IMR-90 (cell line): ENCODE results near the gene SSR2. TPM values are rescaled to one million over a fixed set of nuclear protein-coding genes. Genes with fewer than 3 reads are reported as not detected.

Source experiments
- ATAC-seq: fragments of 200-7000 bp; cut with Tn5 transposase; 2 replicates; pipeline ENCODE4 v1.9.1; 2020; ENCODE audit warnings: low read depth, mild to moderate bottlenecking, moderate library complexity
- BruUV-seq: library from RNA; stranded (reverse); fragments of 400-500 nt; replicated peaks from 2 replicates; lab custom pipeline; 2021; lab: Mats Ljungman, UMichigan
- CTCF ChIA-PET: fragments of 300-600 bp; formaldehyde crosslinking; extraction: SDS; loops from one replicate; lab custom pipeline; 2021; ENCODE audit warnings: antibody characterized with exemption; lab: Yijun Ruan, JAX
- POLR2A ChIA-PET: fragments of 300-600 bp; sonication (Branson Sonifier 250); formaldehyde crosslinking; loops from one replicate; lab custom pipeline; 2022; ENCODE audit warnings: antibody characterized with exemption; ENCODE audit not compliant: unreplicated experiment; lab: Charles Lee
- DNase-seq: peaks from one replicate; pipeline ENCODE4 v3.0.0; 2013
- H2AFZ ChIP-seq: replicated peaks from 2 replicates; pipeline ENCODE3; 2013; ENCODE audit warnings: low read length, mild to moderate bottlenecking; ENCODE audit not compliant: poor library complexity
- H2AK5ac ChIP-seq: 2 replicates; pipeline ENCODE4 v1.6.1; 2013; ENCODE audit warnings: low read depth, low read length, inconsistent platforms
- H2AK9ac ChIP-seq: replicated peaks from 2 replicates; pipeline ENCODE3; 2013; ENCODE audit warnings: mild to moderate bottlenecking, low read depth, low read length, moderate library complexity; ENCODE audit not compliant: poor library complexity
- H2BK120ac ChIP-seq: 2 replicates; pipeline ENCODE4 v1.6.1; 2013; ENCODE audit warnings: low read depth, low read length, inconsistent platforms
- H2BK15ac ChIP-seq: 3 replicates; pipeline ENCODE4 v1.6.1; 2013; ENCODE audit warnings: low read depth, low read length, inconsistent platforms
- H2BK20ac ChIP-seq: 2 replicates; pipeline ENCODE4 v1.6.1; 2013; ENCODE audit warnings: low read depth, mild to moderate bottlenecking, inconsistent platforms, low read length, moderate library complexity
- H2BK5ac ChIP-seq: 2 replicates; pipeline ENCODE4 v1.6.1; 2013; ENCODE audit warnings: mild to moderate bottlenecking, low read depth, low read length, inconsistent platforms; ENCODE audit not compliant: poor library complexity, severe bottlenecking
- H3K14ac ChIP-seq: replicated peaks from 2 replicates; pipeline ENCODE4 v1.6.1; 2013; ENCODE audit warnings: low read depth, low read length, inconsistent platforms
- H3K18ac ChIP-seq: 2 replicates; pipeline ENCODE4 v1.6.1; 2013; ENCODE audit warnings: low read depth, low read length, control low read depth
- H3K23ac ChIP-seq: 2 replicates; pipeline ENCODE4 v1.6.1; 2013; ENCODE audit warnings: low read depth, low read length, inconsistent platforms
- H3K27ac ChIP-seq: 2 replicates; pipeline ENCODE4 v1.5.1; 2013; ENCODE audit warnings: mild to moderate bottlenecking, control low read depth, low read length; ENCODE audit not compliant: insufficient read depth
- H3K27me3 ChIP-seq: 2 replicates; pipeline ENCODE4 v1.6.1; 2013; ENCODE audit warnings: low read length; ENCODE audit not compliant: control insufficient read depth, insufficient read depth
- H3K36me3 ChIP-seq: 2 replicates; pipeline ENCODE4 v1.6.1; 2013; ENCODE audit warnings: low read length, mixed read lengths; ENCODE audit not compliant: control insufficient read depth, insufficient read depth
- H3K4ac ChIP-seq: 2 replicates; pipeline ENCODE4 v1.6.1; 2013; ENCODE audit warnings: low read depth, low read length, inconsistent platforms
- H3K4me1 ChIP-seq: 2 replicates; pipeline ENCODE4 v1.6.1; 2013; ENCODE audit warnings: low read length, mixed read lengths; ENCODE audit not compliant: control insufficient read depth, insufficient read depth
- H3K4me2 ChIP-seq: 2 replicates; pipeline ENCODE4 v1.6.1; 2013; ENCODE audit warnings: low read depth, mild to moderate bottlenecking, control low read depth, low read length, moderate library complexity
- H3K4me3 ChIP-seq: 2 replicates; pipeline ENCODE4 v1.5.1; 2013; ENCODE audit warnings: low read depth, mild to moderate bottlenecking, control low read depth, low read length, moderate library complexity; ENCODE audit not compliant: insufficient read depth
- H3K56ac ChIP-seq: 2 replicates; pipeline ENCODE4 v1.6.1; 2013; ENCODE audit warnings: low read length, inconsistent platforms; ENCODE audit not compliant: insufficient read depth; ENCODE audit errors: extremely low read depth
- H3K79me1 ChIP-seq, 2 experiments: 2 replicates each; pipeline ENCODE4 v1.6.1; 2013; ENCODE audit warnings: low read length in 2 of 2, inconsistent platforms in 1 of 2, low read depth in 1 of 2
- H3K9ac ChIP-seq: 2 replicates; pipeline ENCODE4 v1.6.1; 2013; ENCODE audit warnings: low read depth, low read length, control low read depth
- H3K9me1 ChIP-seq: 2 replicates; pipeline ENCODE4 v1.6.1; 2013; ENCODE audit warnings: low read length, inconsistent platforms; ENCODE audit not compliant: insufficient read depth
- H3K9me3 ChIP-seq: 2 replicates; pipeline ENCODE4 v1.6.1; 2013; ENCODE audit warnings: low read length; ENCODE audit not compliant: control insufficient read depth, insufficient read depth
- H4K20me1 ChIP-seq: 2 replicates; pipeline ENCODE4 v1.6.1; 2013; ENCODE audit warnings: low read length, inconsistent platforms; ENCODE audit not compliant: insufficient read depth
- H4K5ac ChIP-seq: 2 replicates; pipeline ENCODE4 v1.6.1; 2013; ENCODE audit warnings: mild to moderate bottlenecking, low read depth, low read length, control low read depth
- H4K8ac ChIP-seq, 2 experiments: 2 replicates each; pipeline ENCODE4 v1.6.1; 2013; ENCODE audit warnings: low read depth in 2 of 2, low read length in 2 of 2, control low read depth in 1 of 2, inconsistent platforms in 1 of 2
- H4K91ac ChIP-seq: 2 replicates; pipeline ENCODE4 v1.6.1; 2013; ENCODE audit warnings: low read depth, low read length, inconsistent platforms; ENCODE audit not compliant: insufficient read depth
- BHLHE40 ChIP-seq: fragments of 150-350 bp; IDR thresholded peaks from 2 replicates; pipeline ENCODE4 v1.6.1; 2016; ENCODE audit warnings: mild to moderate bottlenecking, low read depth, low read length
- CEBPB ChIP-seq: IDR thresholded peaks from 2 replicates; pipeline ENCODE4 v1.6.1; 2012; ENCODE audit warnings: low read depth, low read length, improper control_type of control experiment
- CHD1 ChIP-seq: IDR thresholded peaks from 2 replicates; pipeline ENCODE4 v1.6.1; 2012; ENCODE audit warnings: low read depth, low read length, improper control_type of control experiment
- CTCF ChIP-seq: conservative IDR thresholded peaks from 2 replicates; pipeline ENCODE4 v1.5.1; 2012; ENCODE audit warnings: mild to moderate bottlenecking, low read depth, low read length, improper control_type of control experiment
- ELK1 ChIP-seq: fragments of 150-350 bp; IDR thresholded peaks from 2 replicates; pipeline ENCODE4 v1.6.1; 2016; ENCODE audit warnings: low read depth, mild to moderate bottlenecking, low read length, moderate library complexity, borderline replicate concordance
- MAFK ChIP-seq: IDR thresholded peaks from 2 replicates; pipeline ENCODE4 v1.6.1; 2012; ENCODE audit warnings: low read depth, low read length, improper control_type of control experiment
- MAZ ChIP-seq: IDR thresholded peaks from 2 replicates; pipeline ENCODE4 v1.6.1; 2012; ENCODE audit warnings: low read depth, mild to moderate bottlenecking, low read length, improper control_type of control experiment, moderate library complexity, borderline replicate concordance
- POLR2A ChIP-seq: IDR thresholded peaks from 2 replicates; pipeline ENCODE4 v1.6.1; 2012; ENCODE audit warnings: mild to moderate bottlenecking, low read depth, low read length
- RAD21 ChIP-seq: IDR thresholded peaks from 2 replicates; pipeline ENCODE4 v1.6.1; 2012; ENCODE audit warnings: low read length, improper control_type of control experiment
- SMC3 ChIP-seq: fragments of 150-350 bp; IDR thresholded peaks from 2 replicates; pipeline ENCODE4 v1.6.1; 2016; ENCODE audit warnings: low read depth, mild to moderate bottlenecking, antibody characterized with exemption, low read length, moderate library complexity
- WGBS, 2 experiments: methylation state at CpG; one replicate each; pipeline versions ENCODE4 v1.1.5 to v1.1.7; 2013; ENCODE audit warnings: missing lambda C conversion rate in 2 of 2; ENCODE audit not compliant: insufficient read length in 1 of 2; ENCODE audit errors: extremely low coverage in 2 of 2; 5-methylcytosine and 5-hydroxymethylcytosine counted together
- dilution Hi-C: fragments of 300-500 bp; cut with HindIII; formaldehyde crosslinking; loops from one replicate; pipeline ENCODE4 v1.14.3; 2018; ENCODE audit warnings: low sequenced_read_pairs; ENCODE audit not compliant: unreplicated experiment
- in situ Hi-C: fragments of 300-500 bp; cut with MboI; formaldehyde crosslinking; loops from 3 replicates; pipeline ENCODE4 v1.14.3; 2019; ENCODE audit warnings: low sequenced_read_pairs, inconsistent platforms, mixed read lengths
- intact Hi-C: fragments of 100-400 bp; cut with micrococcal nuclease; formaldehyde crosslinking; loops from 2 replicates; pipeline ENCODE4 v1.10.0; 2022
- polyA plus RNA-seq, 3 experiments: library from polyadenylated mRNA; depleted of rRNA; stranded (reverse); fragments of >200 nt; gene quantifications; 2 replicates each; pipeline ENCODE4 v1.2.3, GENCODE V29; 2012; ENCODE audit warnings: low replicate concordance in 1 of 3
- total RNA-seq: library from RNA; depleted of rRNA; stranded (reverse); fragments of >200 nt; gene quantifications from 2 replicates; pipeline ENCODE4 v1.2.3, GENCODE V29; 2012

The SSR2 gene
- total and polyA plus RNA-seq, 2 of the 4 experiments (the other 2 are of a cell fraction) = 553 to 1,264 TPM

GRCh38 chr1:156060937-156061636, 40.3 kb upstream of the SSR2 start, which contains the start of gene RAB25:
RAB25 (plus strand) TSS chr1:156061160; CDS start chr1:156061401, 241 bp downstream.
- H2AK5ac ChIP-seq = no peak within 1 kb of the TSS
- no peak within 1 kb of the TSS for H3K4ac ChIP-seq
- H2BK5ac ChIP-seq = no peak within 1 kb of the TSS
- H3K23ac ChIP-seq = no peak within 1 kb of the TSS
- H3K36me3 ChIP-seq = peaks cover 5% of the 10 kb centered on the region
- no peak for ATAC-seq
- no peak within 1 kb of the TSS for H4K5ac ChIP-seq
- no peaks in the 10 kb centered on the region for H4K20me1 ChIP-seq
- H3K9ac ChIP-seq = no peak within 1 kb of the TSS
- no peak within 1 kb of the TSS for H2AFZ ChIP-seq
- peaks cover 5% of the 10 kb centered on the region for H3K4me1 ChIP-seq
- in situ Hi-C loops (no loop called here), intact Hi-C loops (no loop called here), dilution Hi-C loops (no loop called here)
- H3K27ac ChIP-seq = no peak within 1 kb of the TSS
- WGBS, 2 experiments = 70% methylated on average over 4 of the region's 11 CpGs; no CpG with 5 or more reads in 1 of the 2 experiments
- TF ChIP-seq CTCF = no peak
- TF ChIP-seq RAD21 = no peak
- TF ChIP-seq CHD1 = no peak
- TF ChIP-seq SMC3 = no peak
- TF ChIP-seq POLR2A = no peak
- no peak for TF ChIP-seq MAFK
- no peak for TF ChIP-seq CEBPB
- TF ChIP-seq ELK1 = no peak
- TF ChIP-seq MAZ = no peak
- no peak for TF ChIP-seq BHLHE40
- no peak within 1 kb of the TSS for H3K4me3 ChIP-seq
- H3K79me1 ChIP-seq = peaks cover 6 to 14% of the 10 kb centered on the region in 2 experiments
- no peaks in the 10 kb centered on the region for H3K27me3 ChIP-seq
- H2AK9ac ChIP-seq = no peak within 1 kb of the TSS
- no peak within 1 kb of the TSS for H3K56ac ChIP-seq
- no peak for DNase-seq
- no peak within 1 kb of the TSS for H4K91ac ChIP-seq
- no peak within 1 kb of the TSS for H2BK15ac ChIP-seq
- CTCF ChIA-PET = interaction anchor here (0.7 kb wide), 1 partner anchor 19 kb away, joined by 4 read pairs; no protein-coding TSS in a partner anchor
- BruUV-seq = no TSS peak
- no peaks in the 10 kb centered on the region for H3K9me3 ChIP-seq
- H2BK120ac ChIP-seq = no peak within 1 kb of the TSS
- H3K14ac ChIP-seq = no peak within 1 kb of the TSS
- no peak within 1 kb of the TSS for H4K8ac ChIP-seq
- peaks cover 4% of the 10 kb centered on the region for H3K9me1 ChIP-seq
- H2BK20ac ChIP-seq = no peak within 1 kb of the TSS
- H3K18ac ChIP-seq = no peak within 1 kb of the TSS
- POLR2A ChIA-PET = no interaction called here
- H3K4me2 ChIP-seq = no peak within 1 kb of the TSS
